CD4-positive, alpha-beta T cell treated with Interleukin-10 for 1 hour (primary cell): ENCODE data around the gene SYCE3.

Experiments used
- DNase-seq: peaks from one replicate; pipeline ENCODE4 v3.0.0-alpha.2; 2020

The SYCE3 gene

DNA sequence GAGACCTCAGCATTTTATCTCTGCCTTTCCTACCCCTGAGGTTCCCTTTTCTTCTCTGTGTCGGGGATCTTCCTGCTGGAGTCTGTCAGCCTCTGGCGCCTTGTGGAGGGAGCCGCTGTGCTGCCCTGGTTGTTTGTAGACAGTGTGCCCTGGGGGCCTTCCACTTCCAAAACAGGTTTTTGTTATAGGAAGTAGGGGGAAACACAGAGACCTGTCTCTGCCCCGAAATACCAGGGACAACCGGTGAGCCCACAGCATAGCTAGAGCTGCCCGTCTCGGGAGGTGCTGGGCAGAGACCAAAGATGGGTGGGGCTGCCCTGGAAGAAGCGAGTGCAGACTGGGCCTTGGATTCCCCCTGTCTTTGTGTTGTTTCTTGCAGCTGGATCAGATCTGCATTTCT, 46.7 kb downstream of the SYCE3 start:
- no peak for DNase-seq

DNA sequence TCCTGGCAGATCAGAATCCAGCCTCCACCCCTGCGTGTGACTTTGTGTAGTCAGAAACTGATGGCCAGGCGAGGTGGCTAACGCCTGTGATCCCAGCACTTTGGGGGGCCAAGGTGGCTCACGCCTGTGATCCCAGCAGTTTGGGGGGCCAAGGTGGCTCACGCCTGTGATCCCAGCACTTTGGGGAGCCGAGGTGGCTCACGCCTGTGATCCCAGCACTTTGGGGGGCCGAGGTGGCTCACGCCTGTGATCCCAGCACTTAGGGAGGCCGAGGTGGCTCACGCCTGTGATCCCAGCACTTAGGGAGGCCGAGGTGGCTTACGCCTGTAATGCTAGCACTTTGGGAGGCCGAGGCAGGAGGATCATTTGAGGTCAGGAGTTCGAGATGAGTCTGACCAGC, 49.5 kb downstream of the SYCE3 start:
- no peak for DNase-seq

DNA sequence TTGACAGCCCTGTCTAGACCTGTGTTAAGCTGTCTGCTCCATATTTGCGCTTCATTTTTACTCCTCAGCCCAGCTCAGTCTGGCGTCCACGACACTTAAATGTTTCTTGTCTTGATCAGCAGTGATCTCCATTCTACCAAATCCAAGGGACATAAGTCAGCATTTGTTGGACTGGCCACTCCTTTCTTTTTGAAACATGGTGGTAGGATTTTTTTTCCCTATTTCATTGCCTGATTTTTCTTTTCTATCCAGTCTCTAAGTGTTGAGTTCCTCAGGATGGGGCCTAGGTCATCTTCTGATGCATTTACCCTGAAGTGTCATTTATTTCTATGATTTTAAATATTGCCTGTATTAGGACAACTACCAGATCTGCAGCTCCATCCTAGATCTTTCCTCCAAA, 53.8 kb downstream of the SYCE3 start:
- DNase-seq: no peak

DNA sequence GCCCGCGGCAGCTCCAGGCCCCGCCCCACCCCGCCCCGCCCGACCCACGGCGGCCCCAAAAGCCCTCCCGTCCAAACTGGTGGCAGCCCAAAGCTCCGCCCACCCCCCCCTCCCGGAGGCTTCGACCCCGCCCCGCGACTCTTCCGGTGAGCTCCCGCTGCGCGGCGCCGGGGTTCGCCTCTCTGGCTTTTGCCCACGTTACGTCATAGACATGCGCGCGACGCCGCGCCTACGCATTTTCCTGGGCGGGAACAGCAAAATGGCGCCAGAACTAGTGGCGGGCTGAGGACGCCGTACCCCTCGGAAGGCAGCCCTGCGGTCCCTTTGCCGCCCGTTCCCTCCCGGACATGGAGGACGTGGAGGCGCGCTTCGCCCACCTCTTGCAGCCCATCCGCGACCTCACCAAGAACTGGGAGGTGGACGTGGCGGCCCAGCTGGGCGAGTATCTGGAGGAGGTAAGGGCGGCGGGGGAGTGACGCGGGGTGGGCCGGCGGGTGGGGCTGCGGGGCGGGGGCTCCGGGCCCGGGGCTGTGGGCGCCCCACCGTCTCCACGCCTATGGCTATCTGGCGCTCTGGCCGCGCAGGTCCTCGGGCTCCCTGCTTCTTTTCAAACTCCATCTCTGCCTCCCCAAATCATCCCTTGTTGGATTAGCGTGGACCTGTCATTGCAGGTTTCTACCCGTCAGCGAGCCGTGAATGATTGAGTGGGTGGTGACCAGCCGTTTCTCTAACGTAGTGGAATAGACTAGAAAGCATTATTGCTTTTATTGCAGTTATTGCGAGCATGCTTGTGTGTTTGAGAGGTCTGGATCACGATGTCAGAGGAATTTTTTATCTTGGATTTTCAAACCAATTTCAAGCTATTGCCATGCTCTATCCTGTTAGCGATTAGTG, 54.5 kb downstream of the SYCE3 start, which contains the start of gene NCAPH2:
NCAPH2 (plus strand) TSS at position 234 of the 894 bp plus-strand sequence; CDS start at position 348, 114 bp downstream.
- peak; percentile 97 for DNase-seq

DNA sequence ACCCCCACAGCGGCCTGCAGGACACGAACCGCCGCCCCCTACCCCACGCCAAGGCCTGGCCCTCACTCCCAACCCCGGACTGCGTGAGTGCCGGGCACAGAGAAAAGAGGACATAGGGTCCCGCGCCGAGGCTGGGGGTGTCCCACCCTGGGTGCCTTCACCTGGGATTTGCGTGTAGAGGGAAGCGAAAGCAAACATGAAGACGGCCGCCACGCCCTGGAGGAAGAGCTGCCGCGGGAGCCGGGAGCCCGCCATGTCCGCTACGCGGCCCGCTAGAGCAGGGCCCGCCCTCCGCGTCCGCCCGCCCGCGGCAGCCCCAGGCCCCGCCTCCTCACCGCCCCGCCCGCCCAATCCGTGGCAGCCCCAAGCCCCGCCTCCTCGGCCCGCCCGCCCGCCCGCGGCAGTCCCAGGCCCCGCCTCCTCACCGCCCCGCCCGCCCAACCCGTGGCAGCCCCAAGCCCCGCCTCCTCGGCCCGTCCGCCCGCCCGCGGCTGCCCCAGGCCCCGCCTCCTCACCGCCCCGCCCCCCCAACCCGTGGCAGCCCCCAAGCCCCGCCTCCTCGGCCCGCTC, 55.2 kb downstream of the SYCE3 start, which contains the start of gene LMF2:
LMF2 (minus strand) TSS at position 282 of the 570 bp plus-strand sequence; CDS start at position 255, 27 bp downstream.
- peak; percentile 94 for DNase-seq

DNA sequence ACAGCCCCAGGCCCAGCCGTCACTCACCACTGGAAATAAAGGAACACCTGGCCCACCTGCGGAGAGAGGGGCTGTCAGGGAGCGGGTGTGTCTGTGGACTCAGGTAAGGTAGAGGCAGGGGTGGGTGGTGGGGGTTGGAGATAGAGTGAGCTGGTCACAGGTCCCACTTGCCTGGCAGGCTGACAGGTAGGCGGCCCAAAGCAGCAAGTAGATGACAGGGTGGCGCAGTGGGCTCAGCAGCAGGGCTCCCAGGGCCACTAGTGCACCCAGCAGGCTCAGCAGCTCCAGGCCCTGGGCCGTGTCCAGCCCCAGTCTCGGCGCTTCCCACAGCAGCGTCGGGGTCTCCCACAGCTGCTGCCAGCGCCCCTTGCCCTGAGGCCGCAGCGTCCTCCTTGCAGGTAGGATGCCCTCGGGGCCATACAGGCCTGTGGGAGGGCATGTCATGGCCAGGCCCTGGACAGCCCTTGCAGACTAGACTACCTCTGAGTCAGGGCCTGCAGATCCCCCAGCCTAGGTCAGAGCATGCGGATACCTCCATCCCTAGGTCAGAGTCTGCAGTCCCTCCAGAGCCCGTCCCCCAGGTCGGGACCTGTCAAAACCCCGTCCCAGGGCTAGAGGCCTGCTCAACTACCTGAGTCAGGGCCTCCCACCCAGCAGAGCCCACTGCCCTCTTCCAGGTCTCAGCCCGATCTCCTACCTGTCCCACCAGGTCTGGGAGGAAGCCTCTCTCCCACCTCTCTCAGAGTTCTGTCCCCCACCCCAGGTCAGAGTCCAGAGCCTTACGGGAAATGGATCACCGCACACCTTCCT, 55.9 kb downstream of the SYCE3 start:
- DNase-seq: no peak

DNA sequence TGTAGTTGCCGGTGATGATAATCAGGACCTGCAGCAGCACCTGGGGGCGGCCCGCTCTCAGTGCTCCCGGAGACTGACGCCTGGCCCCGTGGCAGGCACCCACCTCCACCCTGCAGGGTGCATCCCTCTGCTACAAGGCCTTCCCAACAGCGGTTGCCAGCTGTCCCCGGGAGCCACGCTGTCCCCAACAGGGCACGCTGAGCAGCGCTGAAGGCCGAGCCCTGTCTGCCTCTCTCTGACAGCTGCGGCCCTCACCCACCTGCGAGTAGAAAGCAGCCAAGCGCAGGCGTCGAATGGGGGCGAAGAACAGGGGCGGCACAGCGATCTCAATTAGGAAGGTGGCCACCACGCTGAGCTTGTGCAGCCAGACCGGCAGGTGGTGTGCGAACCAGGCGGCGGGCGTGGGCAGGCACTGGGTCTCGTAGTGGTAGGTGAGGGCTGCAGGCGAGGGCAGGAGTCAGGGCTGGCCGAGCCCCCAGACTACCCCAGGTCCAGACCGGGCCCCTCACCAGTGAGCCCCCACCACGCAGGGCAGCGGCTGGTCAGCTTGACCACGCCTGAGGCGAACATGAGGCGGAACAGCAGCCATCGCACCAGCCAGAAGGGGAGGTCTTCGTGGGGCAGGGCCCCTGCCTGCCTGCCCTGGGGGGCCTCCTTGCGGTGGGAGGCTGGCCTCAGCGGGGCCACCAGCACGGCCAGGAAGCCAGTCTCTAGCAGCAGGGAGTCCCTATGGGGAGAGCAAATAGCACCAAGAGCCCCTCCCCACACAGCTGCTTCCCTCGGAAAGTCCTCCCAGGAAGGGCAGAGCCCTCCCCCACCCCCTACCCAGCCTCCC, 56.7 kb downstream of the SYCE3 start:
- no peak for DNase-seq

DNA sequence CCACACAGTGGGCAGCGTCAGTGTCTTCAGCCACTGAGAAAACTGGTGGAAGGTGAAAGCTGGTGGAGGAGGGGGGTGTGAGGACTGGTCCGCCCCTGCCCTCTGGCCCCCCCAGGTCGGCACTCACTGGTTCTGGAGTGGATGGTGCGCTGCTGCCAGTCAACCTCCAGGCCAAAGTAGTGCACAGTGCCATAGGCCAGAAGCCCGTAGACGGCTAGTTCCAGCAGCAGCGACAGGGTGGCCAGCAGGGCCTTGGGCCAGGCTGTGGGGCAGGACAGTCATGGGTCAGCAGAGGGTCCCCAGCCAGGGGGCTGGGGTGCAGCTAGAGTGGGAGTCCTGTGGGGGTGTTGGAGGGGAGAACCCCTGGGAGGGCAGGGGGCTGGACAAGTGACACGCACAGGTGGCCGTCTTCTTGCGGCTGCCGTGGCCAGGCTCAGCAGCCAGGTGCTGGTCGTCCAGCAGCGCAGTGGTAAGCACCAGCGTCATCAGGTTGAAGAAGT, 57.4 kb downstream of the SYCE3 start:
- DNase-seq: no peak

DNA sequence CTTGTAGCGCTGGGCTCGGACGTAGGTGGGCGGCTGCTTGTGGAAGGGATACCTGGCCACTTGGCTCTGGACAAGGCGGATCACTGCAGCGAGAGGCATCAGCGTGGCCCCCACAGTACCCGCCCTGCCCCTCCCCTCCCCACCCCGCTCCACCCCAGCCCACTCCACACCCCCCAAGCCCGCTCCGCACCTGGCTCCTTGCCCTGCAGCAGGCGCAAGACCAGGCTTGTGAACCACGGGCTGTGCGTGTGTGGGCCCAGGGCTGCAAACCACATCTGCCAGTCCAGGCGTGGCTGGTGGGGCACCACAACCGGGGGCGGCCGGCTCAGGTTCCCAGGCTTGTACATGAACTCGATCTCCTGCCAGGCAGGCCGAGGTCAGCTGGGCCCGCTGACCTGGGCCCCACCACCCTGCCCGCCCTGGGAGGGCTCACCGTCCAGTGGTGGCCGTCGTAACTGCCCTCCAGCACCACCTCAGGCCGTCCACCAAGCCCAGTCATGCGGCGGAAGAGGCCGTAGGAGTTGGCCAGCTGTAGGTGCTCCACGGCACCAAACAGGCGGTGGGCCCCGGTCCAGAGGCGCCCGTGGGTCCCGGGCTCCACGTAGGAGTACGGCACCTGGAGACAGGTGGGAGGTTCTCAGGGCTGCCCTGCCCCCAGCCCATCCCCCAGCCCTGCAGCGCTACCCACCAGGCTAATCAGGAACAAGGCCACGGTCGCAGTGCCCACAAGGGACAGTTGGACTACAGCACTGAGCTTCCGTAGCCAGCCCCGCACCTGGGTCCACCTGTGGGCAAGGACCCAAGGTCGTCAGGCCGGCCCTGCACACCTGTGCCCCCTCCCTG, 58.1 kb downstream of the SYCE3 start:
- no peak for DNase-seq

DNA sequence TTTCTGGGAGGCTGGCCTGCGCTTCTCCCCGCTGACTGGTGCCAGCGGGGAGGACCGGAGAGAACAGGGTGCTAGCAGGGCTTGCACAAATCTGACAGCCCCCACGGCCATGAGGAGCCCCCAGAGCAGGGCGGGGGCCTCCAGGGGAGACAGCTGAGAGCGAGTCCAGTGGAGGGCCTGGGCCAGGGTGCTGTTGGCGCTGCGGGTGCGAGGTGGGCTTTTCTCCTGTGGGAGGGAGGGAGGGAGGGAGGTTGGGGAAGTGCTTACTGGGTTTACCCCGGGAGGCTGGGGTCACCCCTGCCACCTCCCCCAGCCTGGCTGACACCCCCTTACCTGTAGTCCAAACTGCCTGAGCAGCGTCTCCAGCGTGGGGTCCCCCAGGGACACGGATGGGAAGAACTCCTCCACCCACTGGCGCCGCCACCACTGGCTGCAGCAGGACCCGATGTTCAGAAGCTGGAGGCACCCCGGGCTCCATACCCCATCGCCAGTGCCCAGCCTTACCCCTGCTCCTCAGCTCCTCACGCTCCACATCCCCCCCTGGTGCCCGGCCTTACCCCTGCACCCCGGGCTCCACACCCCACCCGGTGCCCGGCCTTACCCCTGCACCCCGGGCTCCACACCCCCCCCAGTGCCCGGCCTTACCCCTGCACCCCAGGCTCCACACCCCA, 59.1 kb downstream of the SYCE3 start:
- no peak for DNase-seq

DNA sequence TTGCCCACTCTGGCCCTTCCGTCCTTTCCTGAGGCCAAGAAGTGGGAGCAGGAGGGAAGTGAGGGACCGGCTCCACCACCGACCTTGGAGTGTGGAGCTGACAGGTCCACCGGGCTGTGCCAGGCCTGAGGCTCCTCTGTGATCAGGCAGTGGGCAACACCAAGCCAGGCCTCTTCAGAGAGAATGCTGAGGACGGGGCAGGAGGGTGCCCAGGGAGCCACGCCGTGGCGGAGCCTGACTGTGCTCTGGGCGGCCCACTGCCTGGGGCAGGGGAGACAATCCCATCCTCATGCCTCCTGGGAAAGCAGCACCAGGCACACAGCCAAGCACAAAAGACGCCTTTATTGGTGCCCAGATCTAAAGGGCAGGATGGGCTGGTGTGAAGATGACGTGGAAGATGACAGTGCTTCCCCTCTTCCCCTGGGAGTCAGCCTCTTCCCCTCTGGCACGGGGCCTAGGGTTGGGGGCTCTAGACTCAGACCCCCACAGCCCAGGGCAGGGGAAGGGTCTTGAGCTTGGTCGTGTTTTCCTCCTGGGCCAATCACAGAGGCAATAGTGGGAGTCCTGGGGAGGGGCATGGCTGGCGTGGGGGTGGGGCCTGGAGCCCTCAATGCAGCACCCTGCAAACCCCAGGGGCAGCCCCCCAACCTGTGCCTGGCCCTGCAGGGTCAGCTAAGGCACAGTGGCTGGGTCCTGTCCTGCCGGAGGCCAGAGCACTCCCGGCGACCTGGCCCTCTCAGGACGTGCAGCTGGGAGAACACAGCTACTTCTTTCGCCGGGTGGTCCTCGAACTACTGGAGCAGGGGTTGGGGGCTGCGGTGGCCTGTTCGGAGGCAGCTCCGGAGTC, 59.9 kb downstream of the SYCE3 start:
- DNase-seq: no peak

DNA sequence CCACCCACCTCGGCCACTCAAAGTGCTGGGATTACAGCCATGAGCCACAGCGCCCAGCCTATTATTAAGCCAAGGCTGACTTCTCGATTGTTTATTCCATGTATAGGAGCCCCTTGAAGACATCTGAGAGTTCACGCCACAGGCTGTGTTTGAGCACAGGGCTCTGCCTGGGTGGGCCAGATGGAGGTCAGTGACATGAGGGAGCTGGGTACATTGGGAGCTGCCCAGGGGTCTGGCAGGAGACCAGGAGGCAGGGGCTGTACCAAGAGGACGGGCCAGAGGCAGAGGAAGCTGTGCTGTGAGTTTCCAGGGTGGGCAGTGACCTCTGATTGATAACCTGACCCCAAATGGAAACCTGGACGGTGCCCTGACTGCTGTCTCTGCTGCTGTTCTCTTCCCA, 60.6 kb downstream of the SYCE3 start:
- no peak for DNase-seq
